Chondrocyte (in vitro differentiated cells): ENCODE data around the gene PLA2G7. TPM values are rescaled to one million over a fixed set of nuclear protein-coding genes. Genes with fewer than 3 reads are reported as not detected.
A peak's percentile ranks its signal among the peaks of the same experiment; 100 is the strongest.

ENCODE experiments used
- DNase-seq: peaks from one replicate; pipeline ENCODE4 v3.0.0; 2021; ENCODE audit warnings: mixed read lengths, low spot score
- H3K27ac Mint-ChIP-seq: one replicate; pipeline ENCODE4 v1.8.0; 2021; ENCODE audit warnings: mild to moderate bottlenecking, moderate library complexity, mixed read lengths; ENCODE audit not compliant: unreplicated experiment
- H3K27me3 Mint-ChIP-seq: 2 replicates; pipeline ENCODE4 v1.8.0; 2021; ENCODE audit warnings: low read depth, mixed read lengths
- H3K36me3 Mint-ChIP-seq: 2 replicates; pipeline ENCODE4 v1.8.0; 2021; ENCODE audit warnings: low read depth, mixed read lengths
- H3K4me1 Mint-ChIP-seq: 2 replicates; pipeline ENCODE4 v1.8.0; 2021; ENCODE audit warnings: low read depth, mild to moderate bottlenecking, mixed read lengths
- H3K4me3 Mint-ChIP-seq: one replicate; pipeline ENCODE4 v1.8.0; 2021; ENCODE audit warnings: mild to moderate bottlenecking, moderate library complexity, mixed read lengths; ENCODE audit not compliant: unreplicated experiment
- H3K9me3 Mint-ChIP-seq: 2 replicates; pipeline ENCODE4 v1.8.0; 2021; ENCODE audit warnings: low read depth, mixed read lengths
- CTCF ChIP-seq: fragments of 200-600 bp; sonication (generic); IDR thresholded peaks from 2 replicates; pipeline ENCODE4 v1.5.0; 2021; ENCODE audit warnings: antibody characterized with exemption, mild to moderate bottlenecking, moderate library complexity
- long read RNA-seq: library from polyadenylated mRNA; stranded (forward); transcript quantifications from one replicate; pipeline ENCODE4 v2.0.0, GENCODE V29; 2021
- total RNA-seq: library from RNA; stranded (reverse); gene quantifications from 3 replicates; pipeline ENCODE4 v1.2.1, GENCODE V29; 2021

PLA2G7 gene
- total RNA-seq: not detected in 3 replicates
- long read RNA-seq: 0 reads

DNA sequence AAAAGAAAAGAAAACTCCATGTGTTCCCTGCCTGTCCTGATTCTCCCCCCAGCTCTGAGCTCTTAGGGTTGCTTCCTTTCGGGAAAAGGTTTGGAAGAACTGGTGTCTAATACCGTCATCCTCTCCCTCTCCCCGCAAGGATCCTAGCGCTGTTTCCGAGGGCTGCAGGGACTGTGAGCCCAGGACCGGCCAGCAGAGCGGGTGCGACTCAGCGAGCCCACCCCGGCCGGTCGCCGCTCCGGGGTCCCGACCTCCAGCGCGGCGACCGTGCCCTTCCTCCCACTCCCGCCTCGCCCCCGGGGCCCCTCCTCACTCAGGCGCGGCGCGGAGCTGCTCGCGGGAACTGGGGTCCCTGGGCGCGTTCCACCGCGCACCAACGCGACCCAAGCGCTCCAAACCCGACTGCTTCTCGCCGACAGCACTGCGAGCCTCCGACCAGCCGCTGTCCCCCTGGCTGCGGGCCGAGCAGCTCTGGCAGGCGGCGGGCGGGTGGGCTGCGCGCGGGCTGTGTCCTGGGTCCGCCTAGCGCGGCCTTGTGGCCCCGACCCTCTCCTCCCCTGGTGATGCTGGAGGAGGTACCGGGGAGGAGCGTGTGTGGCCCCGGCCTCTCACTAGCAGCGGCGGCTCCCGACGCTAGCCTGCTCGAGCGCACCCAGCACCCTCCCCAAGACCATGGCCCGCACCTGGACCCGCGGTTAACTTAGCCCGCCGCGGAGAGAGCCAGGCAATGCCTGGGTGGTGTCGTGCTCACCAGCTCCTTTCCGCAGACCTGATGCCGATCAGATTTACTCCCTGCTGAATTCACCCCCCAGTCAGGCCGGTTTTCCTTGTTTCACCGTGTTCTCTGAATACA, at the start of gene PLA2G7:
Gene PLA2G7 (minus strand): TSS at position 509 of the 853 bp plus-strand sequence. CDS start 12,484 bp downstream, outside the sequence.
- no peaks in the 10 kb centered on the region for H3K9me3 Mint-ChIP-seq
- no peak for DNase-seq
- H3K27ac Mint-ChIP-seq: no peak within 1 kb of the TSS

DNA sequence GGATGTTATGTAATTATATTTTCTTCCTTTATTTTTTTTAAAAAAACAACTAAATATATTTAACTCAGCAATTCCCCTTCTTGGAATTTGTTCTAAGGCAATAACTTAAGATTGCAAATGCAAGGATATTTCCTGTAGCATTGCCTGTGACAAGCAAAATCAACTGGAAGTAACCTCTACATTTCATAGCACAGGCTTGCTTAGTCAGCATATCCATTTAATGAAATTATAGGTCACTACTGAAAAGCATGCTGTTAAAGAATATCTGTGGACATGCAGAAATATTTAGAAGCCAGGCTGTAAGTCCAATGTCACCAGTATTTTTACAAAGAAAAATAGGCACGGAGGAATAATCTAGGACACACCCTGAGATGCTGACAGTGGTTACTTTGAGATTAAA, 49.4 kb upstream of the PLA2G7 start:
- peaks cover 2% of the 10 kb centered on the region for H3K9me3 Mint-ChIP-seq
- H3K4me3 Mint-ChIP-seq: no peak overlapping the region
- H3K4me1 Mint-ChIP-seq: no peaks in the 10 kb centered on the region
- H3K27me3 Mint-ChIP-seq: peaks cover 10% of the 10 kb centered on the region
- no peak for TF ChIP-seq CTCF
- no peaks in the 10 kb centered on the region for H3K36me3 Mint-ChIP-seq
- no peak overlapping the region for H3K27ac Mint-ChIP-seq
- DNase-seq: no peak

More for the DNA sequence above, at the start of gene PLA2G7:
- TF ChIP-seq CTCF: peak; percentile 30
- Mint-ChIP-seq H3K36me3 (peaks cover 2% of the 10 kb centered on the region), H3K27me3 (peaks cover 40% of the 10 kb centered on the region), H3K4me1 (peaks cover 9% of the 10 kb centered on the region), H3K4me3 (peak within 1 kb of the TSS; percentile 74)

- Mint-ChIP-seq H3K27me3 (peaks cover 10% of the 10 kb centered on the region), H3K4me3 (no peak overlapping the region), H3K27ac (no peak overlapping the region), H3K4me1 (no peaks in the 10 kb centered on the region), H3K36me3 (no peaks in the 10 kb centered on the region), H3K9me3 (peaks cover 2% of the 10 kb centered on the region)
- peak; percentile 92 for TF ChIP-seq CTCF
- DNase-seq: no peak
Measured at GRCh38 chr6:46781478-46782378, 46.6 kb upstream of the PLA2G7 start.

GRCh38 chr6:46777476-46778346, 42.5 kb upstream of the PLA2G7 start:
- no peaks in the 10 kb centered on the region for H3K9me3 Mint-ChIP-seq
- DNase-seq: no peak
- no peak overlapping the region for H3K27ac Mint-ChIP-seq
- no peak for TF ChIP-seq CTCF
- H3K4me3 Mint-ChIP-seq: no peak overlapping the region
- peaks cover 6% of the 10 kb centered on the region for H3K27me3 Mint-ChIP-seq
- H3K4me1 Mint-ChIP-seq: no peaks in the 10 kb centered on the region
- no peaks in the 10 kb centered on the region for H3K36me3 Mint-ChIP-seq
